IMR-90 (cell line): Measurements from ENCODE around the gene ALK. TPM values are rescaled to one million over a fixed set of nuclear protein-coding genes. Genes with fewer than 3 reads are reported as not detected.

Experiments
- ATAC-seq: fragments of 200-7000 bp; cut with Tn5 transposase; 2 replicates; pipeline ENCODE4 v1.9.1; 2020; ENCODE audit warnings: low read depth, mild to moderate bottlenecking, moderate library complexity
- BruUV-seq: library from RNA; stranded (reverse); fragments of 400-500 nt; replicated peaks from 2 replicates; lab custom pipeline; 2021; lab: Mats Ljungman, UMichigan
- CTCF ChIA-PET: fragments of 300-600 bp; formaldehyde crosslinking; extraction: SDS; loops from one replicate; lab custom pipeline; 2021; ENCODE audit warnings: antibody characterized with exemption; lab: Yijun Ruan, JAX
- POLR2A ChIA-PET: fragments of 300-600 bp; sonication (Branson Sonifier 250); formaldehyde crosslinking; loops from one replicate; lab custom pipeline; 2022; ENCODE audit warnings: antibody characterized with exemption; ENCODE audit not compliant: unreplicated experiment; lab: Charles Lee
- DNase-seq: peaks from one replicate; pipeline ENCODE4 v3.0.0; 2013
- H2AFZ ChIP-seq: replicated peaks from 2 replicates; pipeline ENCODE3; 2013; ENCODE audit warnings: low read length, mild to moderate bottlenecking; ENCODE audit not compliant: poor library complexity
- H2AK5ac ChIP-seq: 2 replicates; pipeline ENCODE4 v1.6.1; 2013; ENCODE audit warnings: low read depth, low read length, inconsistent platforms
- H2AK9ac ChIP-seq: replicated peaks from 2 replicates; pipeline ENCODE3; 2013; ENCODE audit warnings: mild to moderate bottlenecking, low read depth, low read length, moderate library complexity; ENCODE audit not compliant: poor library complexity
- H2BK120ac ChIP-seq: 2 replicates; pipeline ENCODE4 v1.6.1; 2013; ENCODE audit warnings: low read depth, low read length, inconsistent platforms
- H2BK15ac ChIP-seq: 3 replicates; pipeline ENCODE4 v1.6.1; 2013; ENCODE audit warnings: low read depth, low read length, inconsistent platforms
- H2BK20ac ChIP-seq: 2 replicates; pipeline ENCODE4 v1.6.1; 2013; ENCODE audit warnings: low read depth, mild to moderate bottlenecking, inconsistent platforms, low read length, moderate library complexity
- H2BK5ac ChIP-seq: 2 replicates; pipeline ENCODE4 v1.6.1; 2013; ENCODE audit warnings: mild to moderate bottlenecking, low read depth, low read length, inconsistent platforms; ENCODE audit not compliant: poor library complexity, severe bottlenecking
- H3K14ac ChIP-seq: replicated peaks from 2 replicates; pipeline ENCODE4 v1.6.1; 2013; ENCODE audit warnings: low read depth, low read length, inconsistent platforms
- H3K18ac ChIP-seq: 2 replicates; pipeline ENCODE4 v1.6.1; 2013; ENCODE audit warnings: low read depth, low read length, control low read depth
- H3K23ac ChIP-seq: 2 replicates; pipeline ENCODE4 v1.6.1; 2013; ENCODE audit warnings: low read depth, low read length, inconsistent platforms
- H3K27ac ChIP-seq: 2 replicates; pipeline ENCODE4 v1.5.1; 2013; ENCODE audit warnings: mild to moderate bottlenecking, control low read depth, low read length; ENCODE audit not compliant: insufficient read depth
- H3K27me3 ChIP-seq: 2 replicates; pipeline ENCODE4 v1.6.1; 2013; ENCODE audit warnings: low read length; ENCODE audit not compliant: control insufficient read depth, insufficient read depth
- H3K36me3 ChIP-seq: 2 replicates; pipeline ENCODE4 v1.6.1; 2013; ENCODE audit warnings: low read length, mixed read lengths; ENCODE audit not compliant: control insufficient read depth, insufficient read depth
- H3K4ac ChIP-seq: 2 replicates; pipeline ENCODE4 v1.6.1; 2013; ENCODE audit warnings: low read depth, low read length, inconsistent platforms
- H3K4me1 ChIP-seq: 2 replicates; pipeline ENCODE4 v1.6.1; 2013; ENCODE audit warnings: low read length, mixed read lengths; ENCODE audit not compliant: control insufficient read depth, insufficient read depth
- H3K4me2 ChIP-seq: 2 replicates; pipeline ENCODE4 v1.6.1; 2013; ENCODE audit warnings: low read depth, mild to moderate bottlenecking, control low read depth, low read length, moderate library complexity
- H3K4me3 ChIP-seq: 2 replicates; pipeline ENCODE4 v1.5.1; 2013; ENCODE audit warnings: low read depth, mild to moderate bottlenecking, control low read depth, low read length, moderate library complexity; ENCODE audit not compliant: insufficient read depth
- H3K56ac ChIP-seq: 2 replicates; pipeline ENCODE4 v1.6.1; 2013; ENCODE audit warnings: low read length, inconsistent platforms; ENCODE audit not compliant: insufficient read depth; ENCODE audit errors: extremely low read depth
- H3K79me1 ChIP-seq, 2 experiments: 2 replicates each; pipeline ENCODE4 v1.6.1; 2013; ENCODE audit warnings: low read length in 2 of 2, inconsistent platforms in 1 of 2, low read depth in 1 of 2
- H3K9ac ChIP-seq: 2 replicates; pipeline ENCODE4 v1.6.1; 2013; ENCODE audit warnings: low read depth, low read length, control low read depth
- H3K9me1 ChIP-seq: 2 replicates; pipeline ENCODE4 v1.6.1; 2013; ENCODE audit warnings: low read length, inconsistent platforms; ENCODE audit not compliant: insufficient read depth
- H3K9me3 ChIP-seq: 2 replicates; pipeline ENCODE4 v1.6.1; 2013; ENCODE audit warnings: low read length; ENCODE audit not compliant: control insufficient read depth, insufficient read depth
- H4K20me1 ChIP-seq: 2 replicates; pipeline ENCODE4 v1.6.1; 2013; ENCODE audit warnings: low read length, inconsistent platforms; ENCODE audit not compliant: insufficient read depth
- H4K5ac ChIP-seq: 2 replicates; pipeline ENCODE4 v1.6.1; 2013; ENCODE audit warnings: mild to moderate bottlenecking, low read depth, low read length, control low read depth
- H4K8ac ChIP-seq, 2 experiments: 2 replicates each; pipeline ENCODE4 v1.6.1; 2013; ENCODE audit warnings: low read depth in 2 of 2, low read length in 2 of 2, control low read depth in 1 of 2, inconsistent platforms in 1 of 2
- H4K91ac ChIP-seq: 2 replicates; pipeline ENCODE4 v1.6.1; 2013; ENCODE audit warnings: low read depth, low read length, inconsistent platforms; ENCODE audit not compliant: insufficient read depth
- BHLHE40 ChIP-seq: fragments of 150-350 bp; IDR thresholded peaks from 2 replicates; pipeline ENCODE4 v1.6.1; 2016; ENCODE audit warnings: mild to moderate bottlenecking, low read depth, low read length
- CEBPB ChIP-seq: IDR thresholded peaks from 2 replicates; pipeline ENCODE4 v1.6.1; 2012; ENCODE audit warnings: low read depth, low read length, improper control_type of control experiment
- CHD1 ChIP-seq: IDR thresholded peaks from 2 replicates; pipeline ENCODE4 v1.6.1; 2012; ENCODE audit warnings: low read depth, low read length, improper control_type of control experiment
- CTCF ChIP-seq: conservative IDR thresholded peaks from 2 replicates; pipeline ENCODE4 v1.5.1; 2012; ENCODE audit warnings: mild to moderate bottlenecking, low read depth, low read length, improper control_type of control experiment
- ELK1 ChIP-seq: fragments of 150-350 bp; IDR thresholded peaks from 2 replicates; pipeline ENCODE4 v1.6.1; 2016; ENCODE audit warnings: low read depth, mild to moderate bottlenecking, low read length, moderate library complexity, borderline replicate concordance
- FOS ChIP-seq: fragments of 150-350 bp; IDR thresholded peaks from 2 replicates; pipeline ENCODE4 v1.6.1; 2016; ENCODE audit warnings: low read depth, low read length
- MAZ ChIP-seq: IDR thresholded peaks from 2 replicates; pipeline ENCODE4 v1.6.1; 2012; ENCODE audit warnings: low read depth, mild to moderate bottlenecking, low read length, improper control_type of control experiment, moderate library complexity, borderline replicate concordance
- MXI1 ChIP-seq: IDR thresholded peaks from 2 replicates; pipeline ENCODE4 v1.6.1; 2012; ENCODE audit warnings: low read depth, mild to moderate bottlenecking, low read length, moderate library complexity, borderline replicate concordance
- NFE2L2 ChIP-seq: fragments of 150-350 bp; IDR thresholded peaks from 2 replicates; pipeline ENCODE4 v1.6.1; 2016; ENCODE audit warnings: low read depth, mild to moderate bottlenecking, low read length
- POLR2A ChIP-seq: IDR thresholded peaks from 2 replicates; pipeline ENCODE4 v1.6.1; 2012; ENCODE audit warnings: mild to moderate bottlenecking, low read depth, low read length
- RCOR1 ChIP-seq: IDR thresholded peaks from 2 replicates; pipeline ENCODE4 v1.6.1; 2012; ENCODE audit warnings: mild to moderate bottlenecking, low read length, improper control_type of control experiment; ENCODE audit not compliant: insufficient replicate concordance
- RFX5 ChIP-seq: IDR thresholded peaks from 2 replicates; pipeline ENCODE4 v1.8.0; 2012; ENCODE audit warnings: low read depth, mild to moderate bottlenecking, low read length, moderate library complexity
- SMC3 ChIP-seq: fragments of 150-350 bp; IDR thresholded peaks from 2 replicates; pipeline ENCODE4 v1.6.1; 2016; ENCODE audit warnings: low read depth, mild to moderate bottlenecking, antibody characterized with exemption, low read length, moderate library complexity
- USF2 ChIP-seq: fragments of 150-350 bp; IDR thresholded peaks from 2 replicates; pipeline ENCODE4 v1.6.1; 2017; ENCODE audit warnings: mild to moderate bottlenecking, antibody characterized with exemption, low read length, low read depth
- WGBS, 2 experiments: methylation state at CpG; one replicate each; pipeline versions ENCODE4 v1.1.5 to v1.1.7; 2013; ENCODE audit warnings: missing lambda C conversion rate in 2 of 2; ENCODE audit not compliant: insufficient read length in 1 of 2; ENCODE audit errors: extremely low coverage in 2 of 2; 5-methylcytosine and 5-hydroxymethylcytosine counted together
- dilution Hi-C: fragments of 300-500 bp; cut with HindIII; formaldehyde crosslinking; loops from one replicate; pipeline ENCODE4 v1.14.3; 2018; ENCODE audit warnings: low sequenced_read_pairs; ENCODE audit not compliant: unreplicated experiment
- in situ Hi-C: fragments of 300-500 bp; cut with MboI; formaldehyde crosslinking; loops from 3 replicates; pipeline ENCODE4 v1.14.3; 2019; ENCODE audit warnings: low sequenced_read_pairs, inconsistent platforms, mixed read lengths
- intact Hi-C: fragments of 100-400 bp; cut with micrococcal nuclease; formaldehyde crosslinking; loops from 2 replicates; pipeline ENCODE4 v1.10.0; 2022
- polyA plus RNA-seq, 3 experiments: library from polyadenylated mRNA; depleted of rRNA; stranded (reverse); fragments of >200 nt; gene quantifications; 2 replicates each; pipeline ENCODE4 v1.2.3, GENCODE V29; 2012; ENCODE audit warnings: low replicate concordance in 1 of 3
- total RNA-seq: library from RNA; depleted of rRNA; stranded (reverse); fragments of >200 nt; gene quantifications from 2 replicates; pipeline ENCODE4 v1.2.3, GENCODE V29; 2012

Gene ALK
- total and polyA plus RNA-seq, 2 of the 4 experiments (the other 2 are of a cell fraction): not detected

- Histone ChIP-seq H3K4ac (no peak overlapping the region), H3K9ac (no peak overlapping the region), H2AK9ac (no peak overlapping the region), H4K91ac (no peak overlapping the region), H2AK5ac (no peak overlapping the region), H3K9me3 (no peaks in the 10 kb centered on the region), H2BK15ac (no peak overlapping the region), H3K79me1 (no peaks in the 10 kb centered on the region), H2BK120ac (no peak overlapping the region), H3K4me3 (no peak overlapping the region), H4K20me1 (no peaks in the 10 kb centered on the region), H3K36me3 (no peaks in the 10 kb centered on the region), H2BK20ac (no peak overlapping the region), H3K27ac (no peak overlapping the region), H3K23ac (no peak overlapping the region), H3K9me1 (no peaks in the 10 kb centered on the region), H3K18ac (no peak overlapping the region), H3K4me2 (no peak overlapping the region), H3K4me1 (no peaks in the 10 kb centered on the region), H3K27me3 (peaks cover 12% of the 10 kb centered on the region), H3K14ac (no peak overlapping the region), H2AFZ (no peak overlapping the region), H4K5ac (no peak overlapping the region), H3K56ac (no peak overlapping the region), H4K8ac (no peak overlapping the region), H2BK5ac (no peak overlapping the region)
- ChIA-PET POLR2A (no interaction called here), CTCF (no interaction called here)
- BruUV-seq: no TSS peak
- no CpG with 5 or more reads among the region's 7 CpGs for WGBS, 2 experiments
- dilution Hi-C loops (no loop called here), in situ Hi-C loops (no loop called here), intact Hi-C loops (no loop called here)
- DNase-seq (no peak), ATAC-seq (no peak)
- TF ChIP-seq CHD1 (no peak), CEBPB (no peak), NFE2L2 (no peak), BHLHE40 (no peak), FOS (no peak), MXI1 (no peak), RCOR1 (no peak), SMC3 (no peak), MAZ (no peak), USF2 (no peak), RFX5 (no peak), ELK1 (no peak), CTCF (no peak), POLR2A (no peak)
Observed at GRCh38 chr2:29782549-29783458, 138.6 kb downstream of the ALK start.
